K562 (cell line): ENCODE results near the gene ZNF277. TPM values are rescaled to one million over a fixed set of nuclear protein-coding genes. Genes with fewer than 3 reads are reported as not detected.

Experiments used
- ATAC-seq: fragments of 200-7000 bp; cut with Tn5 transposase; 3 replicates; pipeline ENCODE4 v1.9.1; 2020; ENCODE audit warnings: moderate library complexity
- BruUV-seq: library from RNA; stranded (reverse); fragments of 400-500 nt; replicated peaks from 2 replicates; lab custom pipeline; 2021; lab: Mats Ljungman, UMichigan
- CTCF ChIA-PET: fragments of 300-600 bp; formaldehyde crosslinking; extraction: SDS; loops from one replicate; lab custom pipeline; 2021; ENCODE audit warnings: low intra/inter-chr PET ratio; lab: Yijun Ruan, JAX
- POLR2A ChIA-PET: fragments of 300-600, 350-650 bp; sonication (Branson Sonifier 250); formaldehyde crosslinking; extraction: SDS; loops from one replicate; lab custom pipeline; 2021; ENCODE audit warnings: antibody characterized with exemption, inconsistent platforms; lab: Yijun Ruan, JAX
- DNase-seq, 4 experiments: peaks; one replicate each; pipeline versions ENCODE4 v3.0.0 to v3.0.0-alpha.2; 2011 to 2018; ENCODE audit warnings: low spot score in 3 of 4, mixed read lengths in 3 of 4; ENCODE audit errors: extremely low read depth in 1 of 4
- FAIRE-seq: peaks from 2 replicates; lab custom pipeline; 2011; peaks lifted over from hg19 to GRCh38; lab: Jason Lieb, UNC
- H2AFZ ChIP-seq: 2 replicates; pipeline ENCODE4 v1.6.0; 2011; ENCODE audit warnings: low read depth, low read length, control low read depth, inconsistent platforms
- H3K27ac ChIP-seq: fragments of 200-600 bp; 3 replicates; pipeline ENCODE4 v1.8.0; 2011; ENCODE audit warnings: low read depth, mild to moderate bottlenecking, control low read depth, inconsistent platforms, low read length, moderate library complexity, mixed read lengths; ENCODE audit errors: extremely low read depth
- H3K27me3 ChIP-seq, 2 experiments: fragments of 300-600 bp in 1 of 2; 2 replicates in 1 of 2; 3 replicates in 1 of 2; pipeline versions ENCODE4 v1.6.0 to v1.8.0; 2011; ENCODE audit warnings: inconsistent platforms in 2 of 2, low read length in 2 of 2, mild to moderate bottlenecking in 1 of 2, mixed read lengths in 1 of 2, moderate library complexity in 1 of 2; ENCODE audit not compliant: control insufficient read depth in 2 of 2, insufficient read depth in 2 of 2
- H3K36me3 ChIP-seq: fragments of 300-600 bp; 3 replicates; pipeline ENCODE4 v1.8.0; 2011; ENCODE audit warnings: mild to moderate bottlenecking, low read length, inconsistent platforms; ENCODE audit not compliant: control insufficient read depth, insufficient read depth
- H3K4me1 ChIP-seq, 2 experiments: fragments of 200-600 bp in 1 of 2; replicated peaks in 1 of 2; 2 replicates in 1 of 2; 3 replicates in 1 of 2; pipeline versions ENCODE4 v1.5.1 to v1.8.0; 2011; ENCODE audit warnings: inconsistent platforms in 2 of 2, low read length in 2 of 2, mild to moderate bottlenecking in 1 of 2, mixed read lengths in 1 of 2, moderate library complexity in 1 of 2; ENCODE audit not compliant: control insufficient read depth in 2 of 2, insufficient read depth in 2 of 2
- H3K4me2 ChIP-seq: 2 replicates; pipeline ENCODE4 v1.6.1; 2011; ENCODE audit warnings: low read length, control low read depth, inconsistent platforms, mixed read lengths; ENCODE audit not compliant: insufficient read depth
- H3K4me3 ChIP-seq: fragments of 200-600 bp; sonication (generic), shearing (Covaris generic); 2 replicates; pipeline ENCODE4 v1.5.1; 2016; ENCODE audit warnings: control low read depth, inconsistent platforms
- H3K79me2 ChIP-seq: fragments of 200-600 bp; 3 replicates; pipeline ENCODE4 v1.8.0; 2011; ENCODE audit warnings: low read length, inconsistent platforms; ENCODE audit not compliant: control insufficient read depth, insufficient read depth
- H3K9ac ChIP-seq, 2 experiments: 2 replicates each; pipeline versions ENCODE4 v1.6.0 to v1.6.1; 2011; ENCODE audit warnings: low read depth in 2 of 2, low read length in 2 of 2, control low read depth in 1 of 2, inconsistent platforms in 1 of 2, mild to moderate bottlenecking in 1 of 2, mixed read lengths in 1 of 2; ENCODE audit not compliant: insufficient read depth in 1 of 2
- H3K9me1 ChIP-seq: one replicate; pipeline ENCODE4 v1.6.0; 2011; ENCODE audit warnings: inconsistent platforms, mild to moderate bottlenecking, low read length, moderate library complexity; ENCODE audit not compliant: control insufficient read depth, insufficient read depth
- H3K9me3 ChIP-seq: replicated peaks from 2 replicates; pipeline ENCODE4 v1.5.1; 2011; ENCODE audit warnings: low read depth, low read length, inconsistent platforms; ENCODE audit not compliant: control insufficient read depth, insufficient read depth
- H4K20me1 ChIP-seq: replicated peaks from 2 replicates; pipeline ENCODE4 v1.6.1; 2011; ENCODE audit warnings: low read length, inconsistent platforms, mixed read lengths; ENCODE audit not compliant: control insufficient read depth, insufficient read depth
- E2F8 ChIP-seq: fragments of 450-650 bp; IDR thresholded peaks from 2 replicates; pipeline ENCODE4 v1.7.1; 2018; ENCODE audit warnings: mild to moderate bottlenecking, low read depth; ENCODE audit not compliant: partially characterized antibody
- ZNF277 ChIP-seq: fragments of 250-450 bp; sonication (Bioruptor Pico); IDR thresholded peaks from 2 replicates; pipeline ENCODE4 v1.8.0; 2022; ENCODE audit warnings: inconsistent platforms, mild to moderate bottlenecking, moderate library complexity, borderline replicate concordance
- WGBS: fragments of 100-300 bp; shearing (Covaris generic); methylation state at CpG from one replicate; pipeline ENCODE4 v1.1.6; 2016; ENCODE audit warnings: low coverage, mixed read lengths; ENCODE audit not compliant: insufficient coverage; ENCODE audit errors: missing lambda C conversion rate; 5-methylcytosine and 5-hydroxymethylcytosine counted together
- in situ Hi-C: fragments of 300-500 bp; cut with MboI; formaldehyde crosslinking; loops from 4 replicates; pipeline ENCODE4 v1.15.0; 2018; ENCODE audit warnings: inconsistent platforms, mixed read lengths
- intact Hi-C: fragments of 100-400 bp; cut with micrococcal nuclease; formaldehyde crosslinking; loops from 2 replicates; pipeline ENCODE4 v1.14.2; 2022
- polyA plus RNA-seq, 8 experiments: library from polyadenylated mRNA; depleted of rRNA in 4 of 8; stranded (reverse) in 5 of 8; unstranded in 3 of 8; fragments of >200 nt; fragmentation: Nextera tagmentation in 2 of 8; fragmentation: Illumina TruSeq in 1 of 8; extraction: Ambion mirVana in 2 of 8; extraction: Trizol in 1 of 8; gene quantifications; 2 replicates each; pipeline versions ENCODE4 v1.2.1 to v1.2.3, GENCODE V29; 2011 to 2014; ENCODE audit warnings: inconsistent platforms in 1 of 8, missing spikeins in 1 of 8
- total RNA-seq, 7 experiments: library from RNA; depleted of rRNA in 6 of 7; stranded (reverse); fragments of >200 nt in 6 of 7; fragmentation: Illumina TruSeq in 2 of 7; extraction: Trizol in 2 of 7; gene quantifications; 2 replicates each; pipeline versions ENCODE4 v1.2.1 to v1.2.3, GENCODE V29; 2011 to 2021; ENCODE audit warnings: low replicate concordance in 1 of 7

Gene ZNF277
- total and polyA plus RNA-seq, 9 of the 15 experiments (the other 6 are each of a cell fraction or from before 2014, with no cell fraction given): 18.8 to 33.5 (median 27.7) TPM

- ATAC-seq: no peak
- in situ Hi-C loops: no loop called here
- DNase-seq: no peak
Observed at GRCh38 chr7:112199035-112199655, 7.3 kb upstream of the ZNF277 start.

More at GRCh38 chr7:112199035-112199655, 7.3 kb upstream of the ZNF277 start:
- no peak overlapping the region for H2AFZ ChIP-seq
- 2% methylated on average over 2 of the region's 2 CpGs for WGBS
- H3K9ac ChIP-seq: no peak overlapping the region
- no peak for FAIRE-seq
- BruUV-seq: no TSS peak
- H3K4me1 ChIP-seq: no peaks in the 10 kb centered on the region
- no peak overlapping the region for H3K27ac ChIP-seq
- peaks cover 6 to 22% of the 10 kb centered on the region in 2 experiments for H3K27me3 ChIP-seq
- no peaks in the 10 kb centered on the region for H3K36me3 ChIP-seq
- no peak overlapping the region for H3K4me3 ChIP-seq
- no peaks in the 10 kb centered on the region for H4K20me1 ChIP-seq
- no peak for TF ChIP-seq E2F8
- TF ChIP-seq ZNF277 (CRISPR knock-in tag): peak; percentile 3; the same call in 1 of the 2 replicates
- TF ChIP-seq, all 486 proteins: peak for 1
- no peaks in the 10 kb centered on the region for H3K9me3 ChIP-seq
- no peaks in the 10 kb centered on the region for H3K9me1 ChIP-seq
- POLR2A ChIA-PET: no interaction called here
- intact Hi-C loops: no loop called here
- no peak overlapping the region for H3K4me2 ChIP-seq
- CTCF ChIA-PET: no interaction called here
- no peaks in the 10 kb centered on the region for H3K79me2 ChIP-seq
